Stomach (tissue), 4 donors: Measurements from ENCODE around the gene CCDC88C.

Experiments
- EP300 ChIP-seq: sonication (generic); formaldehyde crosslinking; IDR thresholded peaks from one replicate; pipeline ENCODE4 v1.6.1; 2017; ENCODE audit warnings: antibody characterized with exemption
- POLR2A ChIP-seq, 4 donors: fragments of 450-650 bp; IDR thresholded peaks; one replicate each; pipeline ENCODE4 v1.6.1; 2016; ENCODE audit warnings: antibody characterized with exemption in 4 of 4, control low read depth in 2 of 4, mild to moderate bottlenecking in 1 of 4, moderate library complexity in 1 of 4
- POLR2AphosphoS5 ChIP-seq, 3 donors: sonication (generic); formaldehyde crosslinking; IDR thresholded peaks; one replicate each; pipeline ENCODE4 v1.6.1; 2016; ENCODE audit warnings: antibody characterized with exemption in 3 of 3
- TF ChIP-seq, protein P1 (sequence below), 7 experiments: fragments of 450-650 bp in 4 of 7; fragments of 200-600 bp in 3 of 7; sonication (generic) in 3 of 7; IDR thresholded peaks; one replicate each; pipeline ENCODE4 v1.5.1; 2016 to 2019; ENCODE audit warnings: antibody characterized with exemption in 7 of 7, control low read depth in 2 of 7, mild to moderate bottlenecking in 1 of 7

DNA sequence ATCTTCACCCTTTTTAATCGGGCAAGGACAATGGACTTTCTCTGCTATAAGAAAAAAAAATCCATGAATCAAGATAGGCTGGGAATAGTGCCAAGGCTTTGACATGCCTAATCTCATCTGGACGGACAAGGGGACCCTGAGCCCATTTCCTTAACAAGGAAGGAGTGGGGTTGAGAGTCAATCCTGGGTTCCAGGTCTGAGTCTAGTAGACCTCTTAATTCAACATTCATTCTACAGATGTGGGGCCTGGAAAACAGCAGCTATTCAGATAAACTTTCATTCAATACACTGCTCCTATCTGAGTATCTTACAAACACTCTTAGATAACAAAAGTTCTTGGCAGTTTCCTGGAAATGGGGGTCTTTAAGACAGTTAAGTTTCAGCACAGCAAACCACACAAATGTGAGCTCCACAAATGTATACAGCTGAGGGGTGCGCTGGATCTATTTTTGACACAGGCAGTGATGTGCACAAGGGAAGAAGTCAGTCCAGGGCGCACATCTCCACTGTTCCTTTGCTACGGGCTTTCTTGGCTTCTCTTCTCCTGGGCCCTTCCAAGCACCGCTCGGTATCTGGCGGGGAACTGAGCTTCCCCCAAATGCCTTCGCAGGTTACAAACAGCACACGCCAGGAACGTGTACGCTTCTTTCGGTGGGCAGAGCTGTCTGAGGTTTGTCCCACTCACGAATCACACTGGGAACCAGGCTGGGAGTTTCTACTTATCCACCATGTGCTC lies 90.9 kb downstream of the CCDC88C start:
- TF ChIP-seq, protein P1, sequence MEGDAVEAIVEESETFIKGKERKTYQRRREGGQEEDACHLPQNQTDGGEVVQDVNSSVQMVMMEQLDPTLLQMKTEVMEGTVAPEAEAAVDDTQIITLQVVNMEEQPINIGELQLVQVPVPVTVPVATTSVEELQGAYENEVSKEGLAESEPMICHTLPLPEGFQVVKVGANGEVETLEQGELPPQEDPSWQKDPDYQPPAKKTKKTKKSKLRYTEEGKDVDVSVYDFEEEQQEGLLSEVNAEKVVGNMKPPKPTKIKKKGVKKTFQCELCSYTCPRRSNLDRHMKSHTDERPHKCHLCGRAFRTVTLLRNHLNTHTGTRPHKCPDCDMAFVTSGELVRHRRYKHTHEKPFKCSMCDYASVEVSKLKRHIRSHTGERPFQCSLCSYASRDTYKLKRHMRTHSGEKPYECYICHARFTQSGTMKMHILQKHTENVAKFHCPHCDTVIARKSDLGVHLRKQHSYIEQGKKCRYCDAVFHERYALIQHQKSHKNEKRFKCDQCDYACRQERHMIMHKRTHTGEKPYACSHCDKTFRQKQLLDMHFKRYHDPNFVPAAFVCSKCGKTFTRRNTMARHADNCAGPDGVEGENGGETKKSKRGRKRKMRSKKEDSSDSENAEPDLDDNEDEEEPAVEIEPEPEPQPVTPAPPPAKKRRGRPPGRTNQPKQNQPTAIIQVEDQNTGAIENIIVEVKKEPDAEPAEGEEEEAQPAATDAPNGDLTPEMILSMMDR (IDR thresholded peaks at IDR 0.05) = no peak
- TF ChIP-seq POLR2A (IDR thresholded peaks at IDR 0.05) (no peak), POLR2AphosphoS5 (IDR thresholded peaks at IDR 0.05) (no peak), EP300 (no peak)
